Measurements from ENCODE around the gene ZC3H13.

GRCh38 chr13:46071590-46072249 lies 19.2 kb upstream of the ZC3H13 start:
- TF ChIP-seq CTCF (IDR thresholded peaks at IDR 0.05; ENCODE audit: low read depth, low read length, poor library complexity, severe bottlenecking) (peak; percentile 11), EZH2phosphoT487 (IDR thresholded peaks at IDR 0.05; ENCODE audit: borderline replicate concordance, low read length) (no peak)

Data from DOHH2 (cell line).